GM21717 (cell line): ENCODE results near the gene PERM1.
"Not testable (repeated sequence)": the region's sequence is repeated elsewhere in the genome, so short reads cannot be mapped to it uniquely, and the experiment has no call there.

Experiments used
- ATAC-seq: cut with Tn5 transposase; IDR thresholded peaks from one replicate; pipeline ENCODE4 v1.9.1; 2021; ENCODE audit warnings: mild to moderate bottlenecking, moderate library complexity; ENCODE audit not compliant: unreplicated experiment

PERM1 gene

GRCh38 chr1:981955-982558, at the start of gene PERM1:
PERM1 (minus strand) TSS chr1:982093; CDS start chr1:981029, 1,064 bp downstream.
- ATAC-seq = no peak

GRCh38 chr1:1030867-1031658, 49.2 kb upstream of the PERM1 start:
- ATAC-seq = not testable (repeated sequence)

- ATAC-seq = no peak
Measured at GRCh38 chr1:1027791-1028190, 45.9 kb upstream of the PERM1 start.

GRCh38 chr1:1026599-1027413, 44.9 kb upstream of the PERM1 start:
- no peak for ATAC-seq

- no peak for ATAC-seq
Measured at GRCh38 chr1:1025730-1026129, 43.8 kb upstream of the PERM1 start.

- no peak for ATAC-seq
Measured at GRCh38 chr1:1024771-1025699, 43.1 kb upstream of the PERM1 start.

GRCh38 chr1:1024149-1024770, 42.4 kb upstream of the PERM1 start:
- no peak for ATAC-seq

- ATAC-seq = no peak
Measured at GRCh38 chr1:1023700-1024099, 41.8 kb upstream of the PERM1 start.

GRCh38 chr1:1022302-1023009, 40.6 kb upstream of the PERM1 start:
- ATAC-seq = no peak

- no peak for ATAC-seq
Measured at GRCh38 chr1:1021920-1022259, 40.0 kb upstream of the PERM1 start.

GRCh38 chr1:1021010-1021919, 39.4 kb upstream of the PERM1 start:
- ATAC-seq = no peak

- peak; percentile 13 for ATAC-seq
Measured at GRCh38 chr1:1020415-1021009, 38.6 kb upstream of the PERM1 start.

GRCh38 chr1:1020000-1020404, 38.1 kb upstream of the PERM1 start, which contains the start of gene AGRN:
AGRN (plus strand) TSS chr1:1020120; CDS start chr1:1020173, 53 bp downstream.
- ATAC-seq = peak; percentile 19

GRCh38 chr1:1019122-1019999, 37.5 kb upstream of the PERM1 start:
- peak; percentile 56 for ATAC-seq

- ATAC-seq = not testable (repeated sequence)
Measured at GRCh38 chr1:1018321-1018685, 36.4 kb upstream of the PERM1 start.

- ATAC-seq = not testable (repeated sequence)
Measured at GRCh38 chr1:1017397-1018320, 35.8 kb upstream of the PERM1 start.
